K562 (cell line): ENCODE data around the gene TRIM45. TPM values are rescaled to one million over a fixed set of nuclear protein-coding genes. Genes with fewer than 3 reads are reported as not detected.

Experiments used
- ARHGAP35 ChIP-seq: fragments of 450-650 bp; IDR thresholded peaks from 2 replicates; pipeline ENCODE4 v1.6.1; 2018; ENCODE audit not compliant: partially characterized antibody
- CXXC5 ChIP-seq: fragments of 250-450 bp; sonication (Bioruptor Pico); IDR thresholded peaks from 2 replicates; pipeline ENCODE4 v1.8.0; 2022; ENCODE audit warnings: inconsistent platforms, mild to moderate bottlenecking, moderate library complexity
- JUN ChIP-seq, 2 experiments: sonication (generic) in 1 of 2; formaldehyde crosslinking in 1 of 2; IDR thresholded peaks; 2 replicates each; pipeline versions ENCODE4 v1.6.1 to v1.8.0; 2012 to 2022; ENCODE audit warnings: borderline replicate concordance in 2 of 2, mild to moderate bottlenecking in 2 of 2, improper control_type of control experiment in 1 of 2, low read depth in 1 of 2, low read length in 1 of 2, missing genetic modification reagents in 1 of 2
- KAT2B ChIP-seq: IDR thresholded peaks from one replicate; pipeline ENCODE4 v1.6.1; 2012; ENCODE audit warnings: low read depth, mild to moderate bottlenecking, control low read depth, inconsistent platforms, low read length, moderate library complexity
- LEF1 ChIP-seq: fragments of 450-650 bp; IDR thresholded peaks from 2 replicates; pipeline ENCODE4 v1.6.1; 2016; ENCODE audit warnings: mild to moderate bottlenecking
- MEF2D ChIP-seq: conservative IDR thresholded peaks from 2 replicates; pipeline ENCODE4 v1.6.1; 2016; ENCODE audit warnings: low read depth, missing genetic modification characterization, missing compliant biosample characterization
- NFYB ChIP-seq: IDR thresholded peaks from 2 replicates; pipeline ENCODE4 v1.6.1; 2011; ENCODE audit warnings: mild to moderate bottlenecking, moderate library complexity; ENCODE audit not compliant: insufficient read length; ENCODE audit errors: extremely low read depth
- SMAD3 ChIP-seq: fragments of 450-650 bp; formaldehyde crosslinking; conservative IDR thresholded peaks from 2 replicates; pipeline ENCODE4 v1.4.0; 2020; ENCODE audit warnings: mild to moderate bottlenecking
- SMARCB1 ChIP-seq: IDR thresholded peaks from 2 replicates; pipeline ENCODE4 v1.6.1; 2011; ENCODE audit warnings: improper control_type of control experiment, low read depth; ENCODE audit not compliant: insufficient read length
- TCF7 ChIP-seq: sonication (generic); IDR thresholded peaks from 2 replicates; pipeline ENCODE4 v1.6.1; 2016; ENCODE audit warnings: antibody characterized with exemption, borderline replicate concordance
- ZNF347 ChIP-seq: fragments of 450-650 bp; formaldehyde crosslinking; IDR thresholded peaks from 2 replicates; pipeline ENCODE4 v1.4.0; 2020; ENCODE audit warnings: low read depth, mild to moderate bottlenecking, moderate library complexity
- polyA plus RNA-seq, 8 experiments: library from polyadenylated mRNA; depleted of rRNA in 4 of 8; stranded (reverse) in 5 of 8; unstranded in 3 of 8; fragments of >200 nt; fragmentation: Nextera tagmentation in 2 of 8; fragmentation: Illumina TruSeq in 1 of 8; extraction: Ambion mirVana in 2 of 8; extraction: Trizol in 1 of 8; gene quantifications; 2 replicates each; pipeline versions ENCODE4 v1.2.1 to v1.2.3, GENCODE V29; 2011 to 2014; ENCODE audit warnings: inconsistent platforms in 1 of 8, missing spikeins in 1 of 8
- total RNA-seq, 7 experiments: library from RNA; depleted of rRNA in 6 of 7; stranded (reverse); fragments of >200 nt in 6 of 7; fragmentation: Illumina TruSeq in 2 of 7; extraction: Trizol in 2 of 7; gene quantifications; 2 replicates each; pipeline versions ENCODE4 v1.2.1 to v1.2.3, GENCODE V29; 2011 to 2021; ENCODE audit warnings: low replicate concordance in 1 of 7
- TF ChIP-seq, protein P1 (sequence below): sonication (generic); formaldehyde crosslinking; IDR thresholded peaks from 2 replicates; pipeline ENCODE4 v1.8.0; 2022; ENCODE audit warnings: mild to moderate bottlenecking, missing genetic modification reagents
- TF ChIP-seq, protein P2 (sequence below): fragments of 450-650 bp; IDR thresholded peaks from 2 replicates; pipeline ENCODE4 v1.6.1; 2017; ENCODE audit warnings: mild to moderate bottlenecking, moderate library complexity
- TF ChIP-seq, protein P3 (sequence below): fragments of 450-650 bp; formaldehyde crosslinking; IDR thresholded peaks from 2 replicates; pipeline ENCODE4 v1.4.0; 2020; ENCODE audit warnings: mild to moderate bottlenecking
- TF ChIP-seq, protein P4 (sequence below), 2 experiments: fragments of 450-650 bp; IDR thresholded peaks; 2 replicates each; pipeline ENCODE4 v1.6.1; 2018; ENCODE audit warnings: mild to moderate bottlenecking in 2 of 2, low read depth in 1 of 2; ENCODE audit not compliant: partially characterized antibody in 2 of 2

TRIM45 gene
- total and polyA plus RNA-seq, 9 of the 15 experiments (the other 6 are each of a cell fraction or from before 2014, with no cell fraction given): 1.9 to 6.2 (median 3.6) TPM

DNA sequence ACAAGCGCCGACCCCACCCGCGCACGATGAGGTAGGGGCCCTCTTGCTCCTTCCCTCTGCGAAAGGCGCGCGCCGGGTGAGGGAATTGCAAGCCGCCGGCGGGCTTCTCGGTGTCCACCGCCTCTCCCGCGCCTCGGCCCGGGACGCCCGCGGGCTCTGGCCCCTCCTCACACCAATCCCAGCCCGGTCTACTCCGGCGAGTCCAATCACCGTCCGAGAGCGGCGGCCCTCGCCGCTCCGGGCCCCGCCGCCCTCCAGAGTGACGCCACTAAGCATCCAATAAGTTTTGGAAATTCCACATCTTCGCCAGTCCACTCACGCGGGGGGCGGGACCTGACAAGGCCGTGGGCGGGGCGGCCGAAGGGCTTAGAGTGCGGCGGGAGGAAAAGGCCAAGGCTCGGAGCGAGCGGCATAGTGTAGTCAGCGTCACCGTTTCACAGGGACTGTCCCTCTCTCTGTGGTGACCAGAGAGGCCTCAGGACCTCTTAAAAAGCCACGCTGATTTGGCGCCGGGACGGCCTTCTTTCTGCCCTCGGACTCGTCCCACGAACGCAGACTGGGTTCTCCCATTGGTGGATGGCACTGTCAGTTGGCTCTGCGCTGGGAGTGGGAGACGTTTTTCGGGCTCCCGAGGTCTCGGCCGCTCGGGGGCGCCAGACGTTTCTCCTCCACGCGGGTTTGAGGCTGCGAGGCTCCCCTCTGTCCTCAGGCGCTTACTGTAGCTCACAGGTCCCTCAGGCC, at the start of gene TRIM45 (continued):
- TF ChIP-seq SMARCB1: no peak
- TF ChIP-seq ARHGAP35: no peak
- TF ChIP-seq, protein P1, sequence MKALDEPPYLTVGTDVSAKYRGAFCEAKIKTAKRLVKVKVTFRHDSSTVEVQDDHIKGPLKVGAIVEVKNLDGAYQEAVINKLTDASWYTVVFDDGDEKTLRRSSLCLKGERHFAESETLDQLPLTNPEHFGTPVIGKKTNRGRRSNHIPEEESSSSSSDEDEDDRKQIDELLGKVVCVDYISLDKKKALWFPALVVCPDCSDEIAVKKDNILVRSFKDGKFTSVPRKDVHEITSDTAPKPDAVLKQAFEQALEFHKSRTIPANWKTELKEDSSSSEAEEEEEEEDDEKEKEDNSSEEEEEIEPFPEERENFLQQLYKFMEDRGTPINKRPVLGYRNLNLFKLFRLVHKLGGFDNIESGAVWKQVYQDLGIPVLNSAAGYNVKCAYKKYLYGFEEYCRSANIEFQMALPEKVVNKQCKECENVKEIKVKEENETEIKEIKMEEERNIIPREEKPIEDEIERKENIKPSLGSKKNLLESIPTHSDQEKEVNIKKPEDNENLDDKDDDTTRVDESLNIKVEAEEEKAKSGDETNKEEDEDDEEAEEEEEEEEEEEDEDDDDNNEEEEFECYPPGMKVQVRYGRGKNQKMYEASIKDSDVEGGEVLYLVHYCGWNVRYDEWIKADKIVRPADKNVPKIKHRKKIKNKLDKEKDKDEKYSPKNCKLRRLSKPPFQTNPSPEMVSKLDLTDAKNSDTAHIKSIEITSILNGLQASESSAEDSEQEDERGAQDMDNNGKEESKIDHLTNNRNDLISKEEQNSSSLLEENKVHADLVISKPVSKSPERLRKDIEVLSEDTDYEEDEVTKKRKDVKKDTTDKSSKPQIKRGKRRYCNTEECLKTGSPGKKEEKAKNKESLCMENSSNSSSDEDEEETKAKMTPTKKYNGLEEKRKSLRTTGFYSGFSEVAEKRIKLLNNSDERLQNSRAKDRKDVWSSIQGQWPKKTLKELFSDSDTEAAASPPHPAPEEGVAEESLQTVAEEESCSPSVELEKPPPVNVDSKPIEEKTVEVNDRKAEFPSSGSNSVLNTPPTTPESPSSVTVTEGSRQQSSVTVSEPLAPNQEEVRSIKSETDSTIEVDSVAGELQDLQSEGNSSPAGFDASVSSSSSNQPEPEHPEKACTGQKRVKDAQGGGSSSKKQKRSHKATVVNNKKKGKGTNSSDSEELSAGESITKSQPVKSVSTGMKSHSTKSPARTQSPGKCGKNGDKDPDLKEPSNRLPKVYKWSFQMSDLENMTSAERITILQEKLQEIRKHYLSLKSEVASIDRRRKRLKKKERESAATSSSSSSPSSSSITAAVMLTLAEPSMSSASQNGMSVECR: 0 out of 2 replicates have a peak, but pooled peaks have one; percentile 28
- TF ChIP-seq CXXC5 (CRISPR knock-in tag): peak; percentile 97
- TF ChIP-seq, protein P2, sequence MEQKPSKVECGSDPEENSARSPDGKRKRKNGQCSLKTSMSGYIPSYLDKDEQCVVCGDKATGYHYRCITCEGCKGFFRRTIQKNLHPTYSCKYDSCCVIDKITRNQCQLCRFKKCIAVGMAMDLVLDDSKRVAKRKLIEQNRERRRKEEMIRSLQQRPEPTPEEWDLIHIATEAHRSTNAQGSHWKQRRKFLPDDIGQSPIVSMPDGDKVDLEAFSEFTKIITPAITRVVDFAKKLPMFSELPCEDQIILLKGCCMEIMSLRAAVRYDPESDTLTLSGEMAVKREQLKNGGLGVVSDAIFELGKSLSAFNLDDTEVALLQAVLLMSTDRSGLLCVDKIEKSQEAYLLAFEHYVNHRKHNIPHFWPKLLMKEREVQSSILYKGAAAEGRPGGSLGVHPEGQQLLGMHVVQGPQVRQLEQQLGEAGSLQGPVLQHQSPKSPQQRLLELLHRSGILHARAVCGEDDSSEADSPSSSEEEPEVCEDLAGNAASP: no peak
- TF ChIP-seq ZNF347 (CRISPR knock-in tag): no peak
- TF ChIP-seq KAT2B: no peak
- TF ChIP-seq MEF2D (tag): peak; percentile 45; the same call in 1 of the 2 replicates
- TF ChIP-seq, protein P3, sequence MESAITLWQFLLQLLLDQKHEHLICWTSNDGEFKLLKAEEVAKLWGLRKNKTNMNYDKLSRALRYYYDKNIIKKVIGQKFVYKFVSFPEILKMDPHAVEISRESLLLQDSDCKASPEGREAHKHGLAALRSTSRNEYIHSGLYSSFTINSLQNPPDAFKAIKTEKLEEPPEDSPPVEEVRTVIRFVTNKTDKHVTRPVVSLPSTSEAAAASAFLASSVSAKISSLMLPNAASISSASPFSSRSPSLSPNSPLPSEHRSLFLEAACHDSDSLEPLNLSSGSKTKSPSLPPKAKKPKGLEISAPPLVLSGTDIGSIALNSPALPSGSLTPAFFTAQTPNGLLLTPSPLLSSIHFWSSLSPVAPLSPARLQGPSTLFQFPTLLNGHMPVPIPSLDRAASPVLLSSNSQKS (CRISPR knock-in tag): no peak
- no peak; the same call in 1 of the 2 replicates for TF ChIP-seq JUN (IDR thresholded peaks at IDR 0.05; ENCODE audit: borderline replicate concordance, low read depth, low read length)
- TF ChIP-seq JUN (CRISPR knock-in tag; IDR thresholded peaks at IDR 0.05; ENCODE audit: borderline replicate concordance): no peak
- TF ChIP-seq TCF7: no peak
- no peak for TF ChIP-seq LEF1
- TF ChIP-seq, protein P4, sequence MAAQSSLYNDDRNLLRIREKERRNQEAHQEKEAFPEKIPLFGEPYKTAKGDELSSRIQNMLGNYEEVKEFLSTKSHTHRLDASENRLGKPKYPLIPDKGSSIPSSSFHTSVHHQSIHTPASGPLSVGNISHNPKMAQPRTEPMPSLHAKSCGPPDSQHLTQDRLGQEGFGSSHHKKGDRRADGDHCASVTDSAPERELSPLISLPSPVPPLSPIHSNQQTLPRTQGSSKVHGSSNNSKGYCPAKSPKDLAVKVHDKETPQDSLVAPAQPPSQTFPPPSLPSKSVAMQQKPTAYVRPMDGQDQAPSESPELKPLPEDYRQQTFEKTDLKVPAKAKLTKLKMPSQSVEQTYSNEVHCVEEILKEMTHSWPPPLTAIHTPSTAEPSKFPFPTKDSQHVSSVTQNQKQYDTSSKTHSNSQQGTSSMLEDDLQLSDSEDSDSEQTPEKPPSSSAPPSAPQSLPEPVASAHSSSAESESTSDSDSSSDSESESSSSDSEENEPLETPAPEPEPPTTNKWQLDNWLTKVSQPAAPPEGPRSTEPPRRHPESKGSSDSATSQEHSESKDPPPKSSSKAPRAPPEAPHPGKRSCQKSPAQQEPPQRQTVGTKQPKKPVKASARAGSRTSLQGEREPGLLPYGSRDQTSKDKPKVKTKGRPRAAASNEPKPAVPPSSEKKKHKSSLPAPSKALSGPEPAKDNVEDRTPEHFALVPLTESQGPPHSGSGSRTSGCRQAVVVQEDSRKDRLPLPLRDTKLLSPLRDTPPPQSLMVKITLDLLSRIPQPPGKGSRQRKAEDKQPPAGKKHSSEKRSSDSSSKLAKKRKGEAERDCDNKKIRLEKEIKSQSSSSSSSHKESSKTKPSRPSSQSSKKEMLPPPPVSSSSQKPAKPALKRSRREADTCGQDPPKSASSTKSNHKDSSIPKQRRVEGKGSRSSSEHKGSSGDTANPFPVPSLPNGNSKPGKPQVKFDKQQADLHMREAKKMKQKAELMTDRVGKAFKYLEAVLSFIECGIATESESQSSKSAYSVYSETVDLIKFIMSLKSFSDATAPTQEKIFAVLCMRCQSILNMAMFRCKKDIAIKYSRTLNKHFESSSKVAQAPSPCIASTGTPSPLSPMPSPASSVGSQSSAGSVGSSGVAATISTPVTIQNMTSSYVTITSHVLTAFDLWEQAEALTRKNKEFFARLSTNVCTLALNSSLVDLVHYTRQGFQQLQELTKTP (IDR thresholded peaks at IDR 0.05; ENCODE audit: low read depth in 1 of 2, partially characterized antibody in 2 of 2): no peak
- TF ChIP-seq NFYB: peak; percentile 79
- TF ChIP-seq SMAD3 (CRISPR knock-in tag): 0 out of 2 replicates have a peak, but pooled peaks have one; percentile 35
